GM19467 (cell line): ENCODE data around the gene SHISAL2A.
"Not testable (repeated sequence)": the region's sequence is repeated elsewhere in the genome, so short reads cannot be mapped to it uniquely, and the experiment has no call there.

Experiments
- ATAC-seq: cut with Tn5 transposase; IDR thresholded peaks from one replicate; pipeline ENCODE4 v1.9.1; 2021; ENCODE audit warnings: mild to moderate bottlenecking, moderate library complexity; ENCODE audit not compliant: unreplicated experiment

Gene SHISAL2A

DNA sequence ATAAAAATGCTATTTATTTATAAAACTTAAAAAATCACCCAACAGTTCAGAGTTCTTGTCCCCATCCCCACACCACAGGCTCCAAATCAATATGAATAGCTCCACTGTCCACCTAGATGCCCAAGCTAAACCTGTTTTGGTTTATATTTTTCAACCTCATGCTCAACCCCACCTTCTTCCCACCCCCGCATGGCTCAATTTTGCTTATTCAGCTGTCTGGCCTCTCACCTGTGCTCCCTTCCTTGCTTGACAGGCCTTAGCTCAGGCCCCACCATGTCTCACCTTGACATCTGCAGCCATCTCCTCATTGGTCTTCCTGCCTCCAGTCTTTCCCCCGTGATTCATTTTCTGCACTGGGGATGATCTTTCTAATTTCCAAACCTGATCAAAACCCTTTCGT lies 47.4 kb downstream of the SHISAL2A start:
- no peak for ATAC-seq

DNA sequence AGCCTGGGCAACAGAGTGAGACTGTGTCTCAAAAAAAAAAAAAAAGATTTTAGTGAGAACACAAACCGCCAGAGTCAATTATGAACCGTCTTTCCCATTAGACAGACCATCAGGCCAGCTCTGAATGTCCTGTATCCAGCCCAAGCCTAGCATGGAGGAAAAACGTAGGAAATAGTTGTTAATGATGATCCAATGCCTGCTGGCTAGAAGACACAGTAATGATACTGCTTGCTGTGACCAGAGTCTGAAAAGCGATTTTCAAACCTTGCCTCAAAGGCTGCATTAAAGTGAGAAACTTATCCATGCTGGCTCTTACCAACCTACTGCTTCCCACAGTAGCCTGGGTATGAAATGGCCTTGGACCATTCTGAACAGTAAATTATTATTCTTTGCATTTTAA lies 48.2 kb downstream of the SHISAL2A start:
- no peak for ATAC-seq

DNA sequence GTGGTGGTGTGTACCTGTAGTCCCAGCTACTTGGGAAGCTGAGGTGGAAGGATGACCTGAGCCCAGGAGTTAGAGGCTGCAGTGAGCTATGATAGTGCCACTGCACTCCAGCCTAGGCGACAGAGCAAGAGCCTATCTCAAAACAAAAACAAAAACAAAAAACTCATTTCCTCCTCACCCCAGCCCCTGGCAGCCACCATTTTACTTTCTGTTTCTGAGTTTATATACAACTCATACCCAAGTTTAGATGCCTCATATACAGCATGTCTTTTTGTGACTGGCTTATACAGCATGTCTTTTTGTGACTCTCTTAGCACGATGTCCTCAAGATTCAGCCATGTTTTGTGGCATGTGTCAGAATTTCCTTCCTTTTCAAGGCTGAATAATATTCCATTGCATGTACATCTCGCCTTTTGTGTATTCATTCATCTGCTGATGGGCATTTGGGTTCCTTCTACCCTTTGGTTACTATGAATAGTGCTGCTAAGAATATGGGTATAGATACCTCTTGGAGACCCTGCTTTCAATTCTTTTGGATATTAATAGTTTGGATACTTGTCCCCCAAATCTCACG lies 50.5 kb downstream of the SHISAL2A start:
- ATAC-seq: no peak

GRCh38 chr1:52684545-52684944 lies 51.6 kb downstream of the SHISAL2A start:
- no peak for ATAC-seq

DNA sequence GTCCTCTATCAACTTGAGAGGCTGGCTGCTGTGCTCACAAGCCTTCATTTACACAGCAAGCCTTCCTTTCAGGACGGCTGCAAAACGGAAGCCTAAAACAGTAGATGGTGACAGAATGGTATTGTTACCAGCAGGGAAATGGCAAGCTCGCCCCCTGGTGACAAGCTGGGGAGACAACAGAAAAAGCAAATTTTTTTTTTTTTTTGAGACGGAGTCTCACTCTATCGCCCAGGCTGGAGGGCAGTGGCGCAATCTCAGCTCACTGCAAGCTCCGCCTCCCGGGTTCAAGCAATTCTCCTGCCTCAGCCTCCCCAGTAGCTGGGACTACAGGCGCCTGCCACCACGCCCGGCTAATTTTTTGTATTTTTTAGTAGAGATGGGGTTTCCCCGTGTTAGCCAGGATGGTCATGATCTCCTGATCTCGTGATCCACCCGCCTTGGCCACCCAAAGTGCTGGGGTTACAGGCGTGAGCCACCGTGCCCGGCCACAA lies 53.3 kb downstream of the SHISAL2A start:
- ATAC-seq: not testable (repeated sequence)

- ATAC-seq: no peak
Observed at GRCh38 chr1:52686830-52687229, 53.9 kb downstream of the SHISAL2A start.

GRCh38 chr1:52691821-52692220 lies 58.9 kb downstream of the SHISAL2A start:
- no peak for ATAC-seq

- no peak for ATAC-seq
Observed at GRCh38 chr1:52692697-52693096, 59.7 kb downstream of the SHISAL2A start.

GRCh38 chr1:52693351-52693750 lies 60.4 kb downstream of the SHISAL2A start:
- ATAC-seq: not testable (repeated sequence)

DNA sequence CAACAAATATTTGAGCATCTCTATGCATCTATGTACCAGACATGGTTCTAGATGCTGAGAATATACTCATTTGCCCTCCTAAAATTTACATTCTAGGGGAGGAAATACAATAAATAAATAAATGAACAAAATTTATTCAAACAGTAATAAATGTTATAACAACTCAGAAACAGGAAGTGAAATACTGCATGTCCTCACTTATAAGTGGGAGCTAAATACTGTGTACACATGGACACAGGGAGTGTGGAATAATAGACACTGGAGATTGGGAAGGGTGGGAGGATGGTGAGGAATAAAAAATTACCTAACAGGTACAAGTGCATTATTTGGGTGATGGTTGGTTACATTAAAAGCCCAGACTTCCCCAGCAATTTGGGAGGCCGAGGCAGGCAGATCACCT lies 60.9 kb downstream of the SHISAL2A start:
- no peak for ATAC-seq

DNA sequence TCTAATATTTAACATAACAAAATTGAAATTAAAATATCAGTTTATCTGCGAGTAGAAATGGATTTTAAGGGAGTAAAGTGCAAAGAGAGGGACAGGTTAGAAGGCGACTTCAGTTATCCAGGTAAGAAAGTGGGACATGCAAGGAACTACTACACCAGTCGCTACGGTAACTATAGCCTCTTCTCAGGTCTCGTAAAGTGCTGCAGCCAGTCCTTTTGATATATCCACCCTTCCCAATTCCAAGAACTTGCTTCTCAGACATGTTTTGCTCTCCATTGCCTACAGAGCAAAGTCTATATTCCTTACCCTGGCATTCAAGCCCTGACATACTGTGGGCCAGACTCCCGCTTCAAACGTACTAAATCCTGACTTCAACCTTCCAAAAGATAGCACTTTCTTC lies 62.7 kb downstream of the SHISAL2A start:
- no peak for ATAC-seq

DNA sequence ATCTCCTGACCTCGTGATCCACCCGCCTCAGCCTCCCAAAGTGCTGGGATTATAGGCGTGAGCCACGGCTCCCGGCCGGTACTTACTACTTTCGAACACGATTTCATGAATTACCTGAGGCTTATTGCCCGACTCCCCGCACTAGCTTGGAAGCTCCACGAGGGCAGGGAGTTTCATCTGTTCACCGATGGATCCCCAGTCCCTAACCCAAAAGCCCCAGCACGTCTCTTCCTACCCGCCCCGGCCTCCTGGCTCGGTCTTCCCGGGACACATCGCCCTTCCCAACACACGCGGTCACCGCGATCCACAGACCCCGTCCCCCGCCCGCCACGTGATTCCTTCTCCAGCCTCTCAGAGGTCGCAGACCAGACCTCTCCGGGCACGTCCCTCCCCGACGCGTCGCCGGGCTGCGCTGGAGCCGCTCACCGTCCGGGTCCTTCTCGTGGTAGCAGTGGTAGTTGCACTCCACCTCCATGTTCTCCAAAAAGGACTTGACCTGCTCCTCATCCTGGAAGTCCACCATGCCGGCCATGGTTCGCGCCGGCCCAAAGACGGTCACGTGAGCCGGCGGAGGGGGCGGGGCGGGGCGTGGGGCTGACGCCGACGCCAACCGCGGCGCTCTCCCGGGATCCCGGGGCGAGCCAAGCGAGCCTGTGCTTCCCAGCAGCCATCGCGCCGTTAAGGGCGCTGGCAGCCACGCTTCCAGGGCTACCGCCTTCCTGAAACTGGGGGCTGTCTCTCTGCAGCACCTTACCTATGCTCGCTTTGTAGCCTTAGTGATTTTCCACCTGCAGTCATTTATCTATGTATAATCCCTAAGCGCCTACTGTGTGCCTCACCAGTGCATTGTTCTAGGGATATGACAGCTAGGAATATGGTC lies 65.1 kb downstream of the SHISAL2A start, which contains the start of gene COA7:
Gene COA7 (minus strand): TSS at position 553 of the 880 bp plus-strand sequence. CDS start 21 bp downstream, at position 532.
- peak; percentile 42 for ATAC-seq

DNA sequence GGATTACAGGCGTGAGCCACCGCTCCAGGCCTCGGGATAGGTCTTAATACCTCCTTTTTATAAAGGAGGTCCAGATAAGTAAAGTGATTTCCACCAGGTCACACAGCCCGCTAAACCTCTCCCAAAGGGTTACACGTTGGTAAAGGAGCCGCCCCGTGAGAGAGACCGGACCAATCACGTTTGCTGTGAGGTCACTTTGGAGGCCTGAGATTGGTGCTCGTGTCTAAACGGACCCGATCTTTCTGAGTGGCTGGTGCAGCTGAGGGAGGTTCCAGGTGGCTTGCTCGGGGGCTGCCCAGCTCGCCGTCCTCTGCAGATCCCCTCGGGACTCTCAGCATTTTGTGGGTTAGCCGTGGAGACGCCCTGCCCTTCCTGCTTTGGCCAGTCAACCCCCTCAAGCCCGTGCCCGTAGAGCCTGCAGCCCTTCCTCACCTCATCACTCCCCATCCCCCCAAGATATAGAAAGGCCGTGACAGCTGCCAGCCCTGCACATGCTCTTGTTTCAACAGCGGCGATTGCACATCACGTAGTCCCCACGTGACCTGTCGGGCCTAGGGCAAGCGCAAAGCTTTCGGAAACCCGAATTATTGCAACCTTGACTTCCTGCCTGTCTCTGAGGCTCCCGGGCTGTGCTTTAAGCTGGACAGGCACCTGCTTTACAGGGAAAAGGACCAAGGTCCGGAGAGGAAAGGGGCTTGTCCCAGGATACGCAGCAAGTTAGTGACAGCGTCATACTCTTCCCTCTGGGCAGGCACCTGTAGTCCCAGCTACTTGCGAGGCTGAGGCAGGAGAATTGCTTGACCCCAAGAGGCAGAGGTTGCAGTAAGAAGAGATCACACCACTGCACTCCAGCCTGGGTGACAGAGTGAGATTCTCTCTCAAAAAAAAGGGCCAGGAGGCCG lies 70.2 kb downstream of the SHISAL2A start:
- peak; percentile 88 for ATAC-seq

GRCh38 chr1:52706136-52706670 lies 73.2 kb downstream of the SHISAL2A start:
- no peak for ATAC-seq
